Amniotic epithelial cell (primary cell): ENCODE data around the gene CHL1.

Experiments used
- DNase-seq: peaks from one replicate; pipeline ENCODE4 v3.0.0-alpha.2; 2010; ENCODE audit warnings: low read depth

The CHL1 gene, protein sequence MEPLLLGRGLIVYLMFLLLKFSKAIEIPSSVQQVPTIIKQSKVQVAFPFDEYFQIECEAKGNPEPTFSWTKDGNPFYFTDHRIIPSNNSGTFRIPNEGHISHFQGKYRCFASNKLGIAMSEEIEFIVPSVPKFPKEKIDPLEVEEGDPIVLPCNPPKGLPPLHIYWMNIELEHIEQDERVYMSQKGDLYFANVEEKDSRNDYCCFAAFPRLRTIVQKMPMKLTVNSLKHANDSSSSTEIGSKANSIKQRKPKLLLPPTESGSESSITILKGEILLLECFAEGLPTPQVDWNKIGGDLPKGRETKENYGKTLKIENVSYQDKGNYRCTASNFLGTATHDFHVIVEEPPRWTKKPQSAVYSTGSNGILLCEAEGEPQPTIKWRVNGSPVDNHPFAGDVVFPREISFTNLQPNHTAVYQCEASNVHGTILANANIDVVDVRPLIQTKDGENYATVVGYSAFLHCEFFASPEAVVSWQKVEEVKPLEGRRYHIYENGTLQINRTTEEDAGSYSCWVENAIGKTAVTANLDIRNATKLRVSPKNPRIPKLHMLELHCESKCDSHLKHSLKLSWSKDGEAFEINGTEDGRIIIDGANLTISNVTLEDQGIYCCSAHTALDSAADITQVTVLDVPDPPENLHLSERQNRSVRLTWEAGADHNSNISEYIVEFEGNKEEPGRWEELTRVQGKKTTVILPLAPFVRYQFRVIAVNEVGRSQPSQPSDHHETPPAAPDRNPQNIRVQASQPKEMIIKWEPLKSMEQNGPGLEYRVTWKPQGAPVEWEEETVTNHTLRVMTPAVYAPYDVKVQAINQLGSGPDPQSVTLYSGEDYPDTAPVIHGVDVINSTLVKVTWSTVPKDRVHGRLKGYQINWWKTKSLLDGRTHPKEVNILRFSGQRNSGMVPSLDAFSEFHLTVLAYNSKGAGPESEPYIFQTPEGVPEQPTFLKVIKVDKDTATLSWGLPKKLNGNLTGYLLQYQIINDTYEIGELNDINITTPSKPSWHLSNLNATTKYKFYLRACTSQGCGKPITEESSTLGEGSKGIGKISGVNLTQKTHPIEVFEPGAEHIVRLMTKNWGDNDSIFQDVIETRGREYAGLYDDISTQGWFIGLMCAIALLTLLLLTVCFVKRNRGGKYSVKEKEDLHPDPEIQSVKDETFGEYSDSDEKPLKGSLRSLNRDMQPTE (N-terminal part only)

DNA sequence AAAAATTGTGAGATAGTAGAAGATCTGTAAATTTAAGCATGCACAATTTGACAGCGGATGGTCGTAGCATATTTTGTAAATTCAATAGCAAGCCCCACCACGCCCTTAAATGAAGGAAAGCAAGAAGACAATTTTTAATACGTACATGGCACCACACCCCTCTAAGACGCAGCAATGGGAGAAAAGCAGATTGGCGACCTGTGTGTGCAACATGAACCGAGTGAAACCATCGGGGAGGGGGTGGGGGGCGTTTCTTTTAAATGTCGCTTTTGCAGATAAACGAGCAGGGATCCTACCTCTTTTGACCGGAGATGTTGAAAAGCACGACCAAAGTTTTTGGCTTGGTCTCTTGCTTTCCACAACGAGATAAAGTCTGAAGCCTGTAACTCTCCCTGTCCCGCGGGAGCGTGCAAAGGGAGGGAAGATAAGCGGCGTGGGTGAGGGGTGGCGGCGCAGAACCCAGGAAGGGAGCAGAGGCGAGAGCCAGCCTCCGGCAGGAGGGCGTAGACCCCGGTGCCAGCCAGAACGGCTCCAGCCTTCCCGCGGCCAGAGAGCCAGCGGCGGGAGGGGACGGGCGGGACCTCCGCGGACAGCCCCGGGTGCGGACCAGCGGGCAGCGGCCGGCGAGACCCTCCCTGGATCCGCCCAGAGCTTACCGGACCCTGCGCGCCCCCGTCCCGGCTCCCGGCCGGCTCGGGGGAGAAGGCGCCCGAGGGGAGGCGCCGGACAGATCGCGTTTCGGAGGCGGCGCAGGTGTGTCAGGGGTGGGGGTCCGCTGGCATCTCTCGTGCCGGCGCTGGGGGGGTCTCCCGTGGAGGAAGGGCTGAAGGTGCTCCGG is at the start of gene CHL1:
CHL1 (plus strand) TSS at position 453 of the 838 bp plus-strand sequence. CDS start 123,014 bp downstream, outside the sequence.
- DNase-seq: no peak

DNA sequence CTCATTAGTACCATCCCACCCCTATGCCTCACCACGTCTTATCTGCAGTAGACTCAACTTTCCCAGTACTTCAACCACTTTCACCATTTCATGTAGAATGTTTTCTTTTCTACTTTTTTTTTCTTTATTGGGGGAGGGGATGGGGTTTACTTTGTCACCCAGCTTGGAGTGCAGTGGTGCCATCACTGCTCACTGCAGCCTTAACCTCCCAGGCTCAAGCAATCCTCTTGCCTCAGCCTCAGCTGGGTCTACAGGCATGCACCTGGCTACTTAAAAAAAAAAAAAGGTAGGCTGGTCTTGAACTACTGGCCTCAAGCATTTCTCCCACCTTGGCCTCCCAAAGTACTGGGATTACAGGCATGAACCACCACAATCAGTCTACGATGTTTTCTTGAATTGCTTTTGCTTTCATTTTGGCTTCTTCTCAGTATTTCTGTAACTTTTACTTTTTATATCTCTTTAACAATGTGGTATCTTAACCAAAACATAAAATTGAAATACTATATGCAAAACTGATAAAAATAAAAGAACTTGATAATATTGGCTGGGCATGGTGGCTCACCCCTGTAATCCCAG is 44.9 kb upstream of the CHL1 start:
- no peak for DNase-seq

DNA sequence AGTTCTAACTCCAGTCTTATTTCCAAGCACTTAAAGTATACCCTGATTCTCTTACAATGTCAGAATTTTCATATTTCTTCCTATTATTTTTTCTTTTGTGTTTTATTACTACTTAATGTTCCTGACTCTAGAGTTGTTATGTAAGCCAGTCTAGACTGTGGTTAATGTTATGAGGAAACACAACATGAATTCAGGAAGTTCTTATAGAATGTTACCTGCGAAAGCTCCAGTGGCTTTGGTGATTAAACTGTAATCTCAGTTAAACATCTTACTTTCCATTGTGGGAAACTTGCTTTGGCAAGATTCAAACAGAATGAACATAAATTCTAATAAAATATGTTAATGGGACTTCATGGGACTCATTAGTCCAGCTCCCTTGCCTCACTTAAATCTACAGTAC is 36.6 kb upstream of the CHL1 start:
- no peak for DNase-seq

DNA sequence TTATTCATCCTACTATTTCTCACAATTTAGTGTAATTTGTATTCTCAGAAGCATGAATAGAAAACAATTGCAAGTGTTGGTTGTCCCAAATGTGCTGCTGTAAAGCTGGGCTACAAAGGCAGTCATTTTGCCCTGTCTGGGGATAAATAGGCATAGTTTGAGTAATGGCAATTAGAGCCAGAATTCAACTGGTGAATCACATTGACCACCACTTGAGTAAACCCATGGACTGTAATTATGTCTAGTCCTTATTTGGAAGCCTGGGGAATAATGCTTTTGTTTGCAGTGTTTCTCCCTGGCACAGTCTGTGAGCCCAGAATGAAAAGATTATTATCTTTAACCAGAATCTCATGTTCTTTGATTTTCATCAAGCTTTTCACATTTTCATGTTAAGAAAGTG is 30.5 kb upstream of the CHL1 start:
- DNase-seq: no peak

DNA sequence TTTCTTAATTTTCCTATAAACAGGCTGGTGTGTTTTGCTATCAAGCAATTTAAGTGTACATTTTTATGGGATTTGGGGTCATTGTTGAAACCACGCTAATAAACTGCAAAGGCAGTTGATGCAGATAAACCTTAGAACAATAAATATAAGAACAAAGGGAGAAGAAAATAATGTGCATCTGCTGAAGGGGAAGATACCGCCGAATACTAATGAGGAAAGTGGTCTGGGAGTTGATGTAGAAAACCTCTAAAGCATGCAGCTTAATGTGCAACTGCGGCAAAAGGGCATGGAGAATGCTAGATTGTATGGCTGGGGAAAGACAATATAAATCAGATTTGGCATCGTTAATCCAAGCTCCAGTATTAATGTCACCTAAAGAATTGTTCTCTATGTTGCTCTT is 29.8 kb upstream of the CHL1 start:
- DNase-seq: no peak

DNA sequence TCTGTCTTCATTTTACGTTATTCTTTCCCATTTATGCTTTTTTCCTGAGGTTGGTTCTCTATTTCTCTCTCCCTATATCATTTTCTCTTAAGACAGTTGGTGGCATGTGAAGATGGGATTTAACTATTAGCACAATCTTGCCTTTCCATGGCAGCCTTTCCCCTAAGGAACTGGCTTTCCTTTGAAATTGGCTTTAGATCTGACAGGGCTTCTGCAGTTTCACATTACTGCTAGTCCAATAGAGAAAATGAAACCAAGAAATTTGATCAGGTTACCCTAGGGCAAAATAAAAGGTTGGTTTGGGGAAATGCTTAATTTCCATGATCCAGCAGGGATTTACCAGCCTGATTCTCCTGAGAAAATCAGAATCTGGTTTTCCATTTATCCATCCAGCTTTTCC is 22.7 kb upstream of the CHL1 start:
- DNase-seq: no peak

DNA sequence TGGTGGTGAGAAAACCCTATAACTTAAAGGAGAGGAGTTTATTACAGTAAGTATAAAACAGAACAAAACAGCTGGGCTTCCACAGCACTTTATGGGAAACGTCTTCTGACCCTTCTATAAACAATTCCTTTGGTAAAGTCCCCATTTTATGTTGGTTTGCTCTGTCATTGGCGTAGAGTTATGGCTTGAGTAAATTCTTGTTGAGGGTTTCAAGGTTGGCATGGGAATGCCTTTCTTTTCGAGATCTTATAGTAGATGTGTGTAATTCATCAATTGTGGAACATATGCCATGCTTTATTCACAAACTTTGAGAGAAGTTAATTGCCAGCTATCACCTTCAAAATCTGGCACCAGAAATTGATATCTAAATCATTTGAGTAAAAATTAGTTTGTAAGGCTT is 11.6 kb upstream of the CHL1 start:
- DNase-seq: no peak

DNA sequence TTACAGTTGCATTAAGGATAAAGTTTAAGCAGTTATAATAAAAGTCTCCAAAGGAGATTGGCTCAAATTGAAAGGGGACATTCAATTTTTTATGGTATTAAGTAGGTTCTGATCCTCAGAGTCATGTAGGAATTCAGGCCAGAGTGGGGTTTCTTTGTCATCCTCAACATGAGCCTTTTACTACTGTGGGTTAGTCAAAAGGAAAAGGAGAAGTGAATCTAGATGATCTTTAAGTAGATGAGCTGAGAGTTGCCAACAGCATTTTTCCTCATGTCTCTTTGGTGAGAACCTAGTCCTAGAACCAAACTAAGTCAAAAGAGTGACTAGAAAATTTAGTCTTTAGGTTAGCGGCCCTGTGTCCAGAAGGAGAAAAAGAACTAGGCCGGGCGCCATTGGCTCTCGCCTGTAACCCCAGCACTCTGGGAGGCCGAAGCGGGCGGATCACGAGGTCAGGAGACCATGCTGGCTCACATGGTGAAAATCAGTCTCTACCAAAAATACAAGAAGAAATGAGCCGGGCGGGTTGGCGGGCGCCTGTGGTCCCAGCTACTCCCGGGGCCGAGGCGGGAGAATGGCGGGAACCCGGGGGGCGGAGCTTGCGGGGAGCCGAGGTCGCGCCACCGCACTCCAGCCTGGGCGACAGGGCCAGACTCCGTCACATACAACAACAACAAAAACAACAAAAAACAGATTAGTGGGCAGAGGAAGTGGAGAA is 4.2 kb upstream of the CHL1 start:
- no peak for DNase-seq

DNA sequence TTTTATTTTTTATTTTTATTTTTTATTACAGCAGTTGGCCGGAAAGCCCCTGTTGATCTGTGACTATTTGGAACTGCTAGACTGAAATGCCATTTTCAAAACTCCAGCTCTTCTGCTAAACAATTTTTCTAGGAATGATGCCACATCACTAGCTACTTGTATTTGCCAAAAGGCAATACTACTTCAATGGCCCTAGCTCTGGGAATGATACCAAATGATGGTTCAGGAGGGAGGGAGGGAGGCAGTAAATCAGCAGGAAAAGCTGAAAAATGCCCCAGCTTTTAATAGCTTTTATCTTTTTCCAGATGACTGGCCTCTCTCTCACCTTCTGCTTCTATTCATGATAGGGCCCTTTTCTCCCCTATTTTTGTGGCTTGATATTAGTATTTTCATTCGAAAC is 2.6 kb upstream of the CHL1 start:
- DNase-seq: no peak

DNA sequence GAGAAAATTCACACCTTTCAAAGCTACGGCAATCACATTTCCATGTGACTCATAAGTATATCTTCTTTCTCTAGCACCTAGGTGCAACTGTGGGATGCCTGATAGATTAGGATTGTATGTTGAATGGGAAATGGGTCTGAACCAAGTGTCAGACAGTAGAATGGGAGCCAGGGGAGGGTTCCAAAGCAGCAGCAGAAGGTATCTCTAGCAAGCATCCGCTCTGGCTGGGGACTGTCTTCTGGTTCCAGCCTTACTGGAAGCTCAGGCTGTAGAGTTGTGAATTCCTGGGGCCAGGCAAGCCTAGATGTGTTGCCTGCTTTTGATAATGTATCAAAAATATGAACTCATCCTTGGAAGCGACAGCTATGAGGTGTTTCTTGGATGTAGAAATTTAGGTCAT is 2.1 kb upstream of the CHL1 start:
- DNase-seq: no peak

DNA sequence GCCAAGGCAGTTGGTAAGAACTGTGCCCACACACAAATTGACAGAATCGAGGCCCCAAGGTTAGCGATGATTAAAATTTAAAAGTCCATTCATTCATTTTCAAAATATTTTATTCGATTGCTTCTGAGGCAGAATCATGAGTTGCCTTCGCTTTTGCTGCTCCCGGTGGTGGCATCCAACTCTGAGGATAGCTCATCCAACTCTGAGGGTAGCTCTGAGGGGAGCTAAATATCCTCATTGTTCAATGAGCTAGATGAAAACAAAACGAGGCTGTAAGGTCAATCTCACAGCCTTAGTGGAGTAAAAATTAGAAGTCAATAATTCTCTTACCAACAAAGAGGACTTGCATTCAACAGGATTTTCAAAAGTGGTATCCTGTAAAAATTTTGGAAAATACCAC is 897 bp upstream of the CHL1 start:
- no peak for DNase-seq

DNA sequence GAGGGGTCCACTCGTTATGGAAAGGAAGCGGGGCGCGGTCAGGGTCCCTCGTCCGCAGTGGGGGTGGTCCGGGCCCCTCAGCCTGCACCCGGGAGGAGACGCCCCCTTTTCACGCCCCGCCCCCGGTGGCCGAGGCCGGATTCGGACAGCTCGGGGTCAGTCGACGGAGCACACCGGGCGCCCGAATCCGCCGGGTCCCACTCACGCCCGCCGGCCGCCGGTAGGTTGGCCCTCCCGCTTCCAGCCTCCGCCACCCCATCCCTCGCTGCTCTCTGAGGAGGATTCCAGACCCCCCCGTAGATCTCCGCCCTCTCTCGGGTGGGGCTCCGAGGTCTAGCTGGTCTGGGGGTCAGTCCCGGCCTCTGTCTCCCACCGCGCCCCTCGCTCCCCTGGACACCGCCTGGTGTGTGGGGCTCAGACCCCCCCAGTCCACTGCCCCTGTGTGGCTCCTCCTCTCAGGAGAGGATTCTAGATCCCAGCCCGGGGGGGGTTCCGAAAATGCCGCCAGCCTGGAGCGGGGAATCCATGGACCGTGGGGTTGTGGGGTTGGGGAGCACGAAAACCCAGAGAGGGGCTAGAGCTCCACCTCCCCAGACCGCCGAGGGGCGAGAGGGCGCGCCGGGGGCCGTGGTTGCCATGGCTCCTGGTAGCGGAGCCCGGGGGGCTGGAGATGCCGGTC is 725 bp downstream of the CHL1 start:
- no peak for DNase-seq

DNA sequence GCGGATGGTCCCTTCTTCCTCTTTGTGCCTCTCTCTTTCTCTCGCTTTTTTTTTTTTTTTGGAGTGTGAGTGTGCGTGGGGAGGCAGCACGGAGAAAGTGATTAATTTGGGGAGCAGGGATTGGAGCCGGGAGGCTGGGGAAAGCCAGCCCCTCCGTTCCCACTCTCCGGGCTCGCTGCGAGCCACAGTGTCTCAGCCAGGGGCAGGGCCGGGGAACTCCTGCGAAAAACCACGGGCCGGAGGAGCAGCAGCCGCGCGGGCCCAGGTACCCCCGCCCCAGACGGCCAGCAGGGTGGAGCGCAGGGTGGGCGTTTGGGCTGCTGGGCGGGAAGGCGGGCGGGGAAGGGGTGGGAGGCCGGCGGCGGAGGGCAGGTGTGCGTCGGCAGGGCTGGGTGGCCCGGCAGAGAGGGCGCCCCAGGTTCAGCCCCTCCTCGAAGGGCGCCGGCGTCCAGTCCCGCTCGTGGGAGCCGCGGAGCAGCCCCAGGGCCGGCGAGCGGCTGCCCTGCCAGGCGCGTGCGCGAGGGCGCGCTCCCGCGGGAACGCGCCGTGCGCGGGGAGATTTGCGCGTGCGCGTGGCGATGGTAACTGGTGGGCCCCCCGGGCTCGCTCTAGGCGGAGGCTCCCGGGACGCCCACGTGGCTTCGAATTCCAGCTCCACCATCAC is 1.4 kb downstream of the CHL1 start:
- DNase-seq: no peak

DNA sequence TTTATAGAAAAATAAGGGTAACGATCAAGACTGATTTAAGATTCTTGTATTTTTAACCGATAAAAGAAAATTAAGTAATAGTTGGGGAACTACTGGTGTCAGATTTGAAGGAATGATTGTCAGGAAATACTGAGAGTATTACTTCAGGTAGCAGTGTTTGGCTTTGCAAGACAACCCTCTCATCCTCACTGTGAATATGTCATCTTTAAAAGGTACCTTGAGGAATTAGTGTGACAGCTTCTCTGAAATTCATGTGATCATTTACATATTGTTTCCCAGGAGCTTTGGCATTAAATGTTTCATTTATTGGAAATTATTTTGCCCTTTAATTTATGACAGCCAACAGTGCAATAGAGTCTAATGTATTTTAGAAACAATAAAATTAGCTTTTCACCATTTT is 3.3 kb downstream of the CHL1 start:
- DNase-seq: no peak

DNA sequence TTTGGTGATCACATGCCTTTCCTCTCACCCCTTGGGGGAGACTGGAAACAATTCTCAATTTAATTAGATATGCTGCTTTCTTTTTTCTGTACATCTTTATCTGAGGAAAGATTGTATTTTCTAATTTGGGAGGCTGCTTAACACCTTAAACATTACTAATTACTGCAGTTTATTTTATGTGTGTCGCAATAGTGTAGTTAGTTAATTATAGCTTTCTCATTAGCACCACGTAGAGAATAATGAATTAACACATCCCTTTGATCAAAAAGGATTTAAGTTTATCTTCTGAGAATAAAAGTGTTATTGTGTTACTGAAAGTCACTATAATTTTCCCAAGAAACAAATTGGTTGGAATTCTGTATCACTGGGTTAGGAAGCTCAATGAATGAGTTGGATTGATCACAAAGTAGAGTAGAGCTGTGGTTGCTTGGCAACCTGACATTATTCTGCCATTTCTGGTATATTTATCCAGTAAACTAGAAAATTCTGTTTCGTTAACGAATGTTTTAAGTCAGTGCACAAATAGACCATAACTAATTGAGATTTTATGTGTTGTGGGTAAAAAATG is 4.3 kb downstream of the CHL1 start:
- DNase-seq: no peak

DNA sequence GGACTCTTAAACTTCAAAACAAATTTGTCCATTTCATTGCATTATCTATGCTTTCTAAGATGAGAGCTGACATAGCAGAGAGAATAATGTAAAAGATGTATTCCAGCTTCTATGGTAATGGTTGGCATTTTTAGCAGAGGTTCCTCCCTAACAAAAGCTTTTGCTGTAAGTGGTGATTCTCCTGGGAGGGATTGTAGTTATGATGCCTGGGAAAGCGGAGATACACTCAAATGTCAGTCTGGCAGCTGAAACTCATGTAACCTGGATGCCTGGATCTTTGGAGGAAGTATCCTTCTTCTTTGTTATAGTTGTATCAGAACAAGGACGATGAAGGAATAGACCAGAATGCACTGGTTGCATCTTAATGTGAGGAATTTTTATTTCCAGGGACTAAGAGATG is 7.5 kb downstream of the CHL1 start:
- no peak for DNase-seq

DNA sequence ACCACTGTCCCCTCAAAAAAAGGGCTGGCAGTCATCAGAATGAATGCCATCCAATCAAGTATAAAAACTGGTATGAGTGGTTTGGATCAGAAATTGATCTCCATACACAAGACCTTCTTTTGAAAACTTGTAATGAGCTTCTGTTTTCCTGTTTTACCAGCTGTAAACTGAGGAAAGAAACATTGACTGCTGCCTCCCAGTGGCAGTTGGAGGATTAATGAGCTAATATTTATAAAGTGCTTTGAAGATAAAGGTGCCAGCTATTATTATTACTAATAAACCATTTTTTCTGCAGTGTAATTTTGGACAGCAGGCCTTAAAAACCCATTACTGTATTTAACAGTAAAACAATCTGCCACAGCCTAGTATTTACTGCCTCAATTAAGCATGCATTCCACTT is 11.4 kb downstream of the CHL1 start:
- no peak for DNase-seq

DNA sequence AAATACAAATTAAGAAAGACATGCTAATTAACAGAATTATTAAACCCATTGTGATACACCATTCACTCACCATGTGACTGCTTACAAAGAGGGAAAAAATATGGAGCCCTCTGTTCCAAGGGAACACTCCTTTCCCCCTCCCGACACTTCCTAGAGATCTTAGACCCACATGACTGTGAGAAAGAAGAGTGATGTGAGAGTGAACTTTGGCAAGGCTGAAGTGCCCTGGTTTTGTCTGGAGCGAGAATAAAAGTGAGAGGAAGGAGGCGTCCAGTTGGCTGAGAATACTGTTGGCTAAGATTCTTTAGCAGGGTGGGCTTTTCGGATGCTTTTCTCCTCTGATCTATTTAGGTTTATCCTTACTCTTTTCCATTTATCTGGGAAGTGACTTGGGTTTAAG is 14.1 kb downstream of the CHL1 start:
- DNase-seq: no peak

DNA sequence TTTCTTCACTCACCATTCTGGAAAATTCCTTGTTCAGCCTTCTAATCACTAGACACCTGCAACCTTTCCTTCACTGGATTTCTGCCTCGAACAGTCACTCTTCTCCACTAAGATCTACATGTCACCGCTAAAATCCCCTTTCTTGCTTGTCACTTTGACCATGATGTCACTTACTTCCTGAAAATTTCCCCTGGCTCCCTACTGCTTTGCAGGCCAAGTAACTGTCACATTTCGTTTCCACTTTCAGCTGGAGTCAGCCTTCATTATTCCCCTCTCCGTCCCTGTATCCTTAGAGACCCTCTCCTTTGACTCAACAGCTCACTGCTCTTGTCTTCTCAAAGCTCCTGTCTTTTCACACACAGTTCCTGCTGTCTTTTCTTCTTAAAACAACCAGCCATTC is 15.9 kb downstream of the CHL1 start:
- no peak for DNase-seq
